ENCODE results near the gene PIK3CB. TPM values are rescaled to one million over a fixed set of nuclear protein-coding genes. Genes with fewer than 3 reads are reported as not detected.
A peak's percentile ranks its signal among the peaks of the same experiment; 100 is the strongest.

PIK3CB gene
- total and polyA plus RNA-seq, 10 of the 15 experiments (the other 5 are each of a cell fraction or from before 2014, with no cell fraction given): 5.0 to 18.4 (median 10.4) TPM

GRCh38 chr3:138786788-138787271, 47.9 kb downstream of the PIK3CB start:
- DNase-seq (ENCODE audit: low read depth, low spot score) (no peak), FAIRE-seq (peak; percentile 38), ATAC-seq (peak; percentile 15; the same call in 1 of the 3 replicates)
- H3K4me1 ChIP-seq (ENCODE audit: control insufficient read depth, insufficient read depth, low read length): peaks cover 9% of the 10 kb centered on the region
- no peak overlapping the region for H2AFZ ChIP-seq (ENCODE audit: control insufficient read depth, low read depth, low read length)
- no peaks in the 10 kb centered on the region for H4K20me1 ChIP-seq (ENCODE audit: control insufficient read depth, insufficient read depth)
- intact Hi-C loops (cut with micrococcal nuclease; ENCODE audit: unreplicated experiment): no loop called here
- in situ Hi-C loops (cut with MboI): no loop called here
- H3K36me3 ChIP-seq (ENCODE audit: control insufficient read depth in 2 of 2, insufficient read depth in 2 of 2, low read length in 1 of 2): no peaks in the 10 kb centered on the region
- H3K27me3 ChIP-seq (replicated peaks in 1 of 2; ENCODE audit: control insufficient read depth in 2 of 2, insufficient read depth in 2 of 2, low read length in 1 of 2): no peaks in the 10 kb centered on the region
- H3K9me3 ChIP-seq (replicated peaks; ENCODE audit: control insufficient read depth, insufficient read depth, low read length): no peaks in the 10 kb centered on the region
- no peak overlapping the region for H3K4me2 ChIP-seq (ENCODE audit: control insufficient read depth, insufficient read depth)
- 69% methylated on average over 3 of the region's 3 CpGs for WGBS (ENCODE audit: insufficient coverage, insufficient replicate concordance, low lambda C conversion rate, missing lambda C conversion rate)
- ChIA-PET CTCF (interaction anchor here (0.6 to 1.1 kb wide), 3 partner anchors 104 to 236 kb away, joined by 3 read pairs; no protein-coding TSS in a partner anchor), SMC1A (ENCODE audit: uncharacterized antibody, unreplicated experiment) (interaction anchor here (1.0 to 1.3 kb wide), 2 partner anchors 10 to 19 kb away, joined by 3 to 5 read pairs; no protein-coding TSS in a partner anchor), POLR2A (interaction anchor here (0.7 kb wide), 1 partner anchor 61 kb away, joined by 4 read pairs; no protein-coding TSS in a partner anchor), RAD21 (ENCODE audit: unreplicated experiment) (interaction anchor here (1.8 kb wide), 1 partner anchor 129 kb away, joined by 5 read pairs; no protein-coding TSS in a partner anchor)
- H3K9ac ChIP-seq (ENCODE audit: control insufficient read depth, insufficient read depth, low read length): no peak overlapping the region
- no TSS peak for BruUV-seq (replicated peaks)
- H3K27ac ChIP-seq (ENCODE audit: control insufficient read depth, insufficient read depth): no peak overlapping the region
- TF ChIP-seq PKNOX1 (IDR thresholded peaks at IDR 0.05) (peak; percentile 21; the same call in 1 of the 2 replicates), JUND (IDR thresholded peaks at IDR 0.05; ENCODE audit: low read depth, low read length) (no peak)
- no peak overlapping the region for H3K4me3 ChIP-seq
- no peaks in the 10 kb centered on the region; the same call in 1 of the 2 replicates for H3K79me2 ChIP-seq (ENCODE audit: control insufficient read depth, insufficient read depth, low read length)

DNA sequence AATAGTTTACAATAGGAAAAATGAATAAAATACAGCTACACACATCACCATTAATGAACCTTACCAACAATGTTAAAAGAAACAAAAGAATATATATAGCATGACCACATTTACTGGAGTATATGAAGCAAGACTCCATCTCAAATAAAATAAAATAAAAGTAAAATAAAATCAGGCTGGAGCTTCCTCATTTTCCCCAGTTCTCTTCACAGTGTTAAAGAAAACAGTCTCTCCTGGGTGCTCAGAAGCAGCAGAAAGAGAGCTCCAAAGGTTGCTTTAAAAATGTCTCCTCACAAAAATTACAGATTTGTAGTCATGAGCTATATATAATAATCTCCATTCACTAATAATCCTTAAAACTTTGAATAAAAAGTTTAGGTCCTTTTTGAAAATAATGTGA, 48.8 kb downstream of the PIK3CB start:
- no peak overlapping the region for H3K9ac ChIP-seq (ENCODE audit: control insufficient read depth, insufficient read depth, low read length)
- CTCF ChIA-PET: interaction anchor here (0.7 to 1.1 kb wide), 2 partner anchors 87 to 105 kb away, joined by 3 read pairs; no protein-coding TSS in a partner anchor
- no TSS peak for BruUV-seq (replicated peaks)
- no peaks in the 10 kb centered on the region for H3K36me3 ChIP-seq (ENCODE audit: control insufficient read depth in 2 of 2, insufficient read depth in 2 of 2, low read length in 1 of 2)
- intact Hi-C loops (cut with micrococcal nuclease; ENCODE audit: unreplicated experiment) (no loop called here), in situ Hi-C loops (cut with MboI) (no loop called here)
- no peaks in the 10 kb centered on the region for H3K9me3 ChIP-seq (replicated peaks; ENCODE audit: control insufficient read depth, insufficient read depth, low read length)
- no peak overlapping the region for H3K4me2 ChIP-seq (ENCODE audit: control insufficient read depth, insufficient read depth)
- no peak for DNase-seq (ENCODE audit: low read depth, low spot score)
- H3K4me1 ChIP-seq (ENCODE audit: control insufficient read depth, insufficient read depth, low read length): peaks cover 3% of the 10 kb centered on the region; the same call in 1 of the 2 replicates
- TF ChIP-seq, protein P1, sequence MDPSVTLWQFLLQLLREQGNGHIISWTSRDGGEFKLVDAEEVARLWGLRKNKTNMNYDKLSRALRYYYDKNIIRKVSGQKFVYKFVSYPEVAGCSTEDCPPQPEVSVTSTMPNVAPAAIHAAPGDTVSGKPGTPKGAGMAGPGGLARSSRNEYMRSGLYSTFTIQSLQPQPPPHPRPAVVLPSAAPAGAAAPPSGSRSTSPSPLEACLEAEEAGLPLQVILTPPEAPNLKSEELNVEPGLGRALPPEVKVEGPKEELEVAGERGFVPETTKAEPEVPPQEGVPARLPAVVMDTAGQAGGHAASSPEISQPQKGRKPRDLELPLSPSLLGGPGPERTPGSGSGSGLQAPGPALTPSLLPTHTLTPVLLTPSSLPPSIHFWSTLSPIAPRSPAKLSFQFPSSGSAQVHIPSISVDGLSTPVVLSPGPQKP (IDR thresholded peaks at IDR 0.05; ENCODE audit: low read depth, low read length): no peak
- no peak for TF ChIP-seq EED (IDR thresholded peaks at IDR 0.05; ENCODE audit: low read depth)
- no peak for TF ChIP-seq YBX1 (IDR thresholded peaks at IDR 0.05)
- no peak for TF ChIP-seq E4F1 (IDR thresholded peaks at IDR 0.05; ENCODE audit: borderline replicate concordance, partially characterized antibody)
- H2AFZ ChIP-seq (ENCODE audit: control insufficient read depth, low read depth, low read length): no peak overlapping the region
- FAIRE-seq: no peak
- H3K27me3 ChIP-seq (replicated peaks in 1 of 2; ENCODE audit: control insufficient read depth in 2 of 2, insufficient read depth in 2 of 2, low read length in 1 of 2): no peaks in the 10 kb centered on the region
- H3K27ac ChIP-seq (ENCODE audit: control insufficient read depth, insufficient read depth): no peak overlapping the region
- RAD21 ChIA-PET (ENCODE audit: unreplicated experiment): interaction anchor here (0.6 to 1.8 kb wide), 2 partner anchors 129 to 642 kb away, joined by 3 to 5 read pairs; no protein-coding TSS in a partner anchor
- SMC1A ChIA-PET (ENCODE audit: uncharacterized antibody, unreplicated experiment): interaction anchor here (1.3 kb wide), 2 partner anchors 9 to 11 kb away, joined by 3 read pairs; no protein-coding TSS in a partner anchor
- no peaks in the 10 kb centered on the region for H4K20me1 ChIP-seq (ENCODE audit: control insufficient read depth, insufficient read depth)
- H3K79me2 ChIP-seq (ENCODE audit: control insufficient read depth, insufficient read depth, low read length): no peaks in the 10 kb centered on the region; the same call in 1 of the 2 replicates
- no peak for ATAC-seq
- POLR2A ChIA-PET: no interaction called here
- H3K4me3 ChIP-seq: no peak overlapping the region
